ENCODE measurements around the gene OTOG.
A peak's percentile ranks its signal among the peaks of the same experiment; 100 is the strongest.

The OTOG gene

GRCh38 chr11:17521106-17521900 is 25.8 kb upstream of the OTOG start:
- H3K9me3 ChIP-seq, result no peaks in the 10 kb centered on the region
- H3K36me3 ChIP-seq, result no peaks in the 10 kb centered on the region
- DNase-seq, result no peak
- H3K4me3 ChIP-seq (ENCODE audit: low read depth, low read length), result no peak overlapping the region
- no peaks in the 10 kb centered on the region for H3K4me1 ChIP-seq
- TF ChIP-seq CTCF (IDR thresholded peaks at IDR 0.05; ENCODE audit: low read depth, low read length), result no peak
- H3K27me3 ChIP-seq, result no peaks in the 10 kb centered on the region

- Histone ChIP-seq H3K36me3 (no peaks in the 10 kb centered on the region), H3K4me3 (ENCODE audit: low read depth, low read length) (no peak overlapping the region), H3K27me3 (no peaks in the 10 kb centered on the region), H3K9me3 (no peaks in the 10 kb centered on the region), H3K4me1 (no peaks in the 10 kb centered on the region)
- DNase-seq, result no peak
- TF ChIP-seq CTCF (IDR thresholded peaks at IDR 0.05; ENCODE audit: low read depth, low read length), result no peak
Observed at GRCh38 chr11:17522655-17523054, 24.4 kb upstream of the OTOG start.

GRCh38 chr11:17524221-17524620 is 22.8 kb upstream of the OTOG start:
- DNase-seq, result no peak
- H3K4me3 ChIP-seq (ENCODE audit: low read depth, low read length), result no peak overlapping the region
- H3K36me3 ChIP-seq, result no peaks in the 10 kb centered on the region
- H3K27me3 ChIP-seq, result no peaks in the 10 kb centered on the region
- no peaks in the 10 kb centered on the region for H3K4me1 ChIP-seq
- no peak for TF ChIP-seq CTCF (IDR thresholded peaks at IDR 0.05; ENCODE audit: low read depth, low read length)
- no peaks in the 10 kb centered on the region for H3K9me3 ChIP-seq

GRCh38 chr11:17525570-17525969 is 21.5 kb upstream of the OTOG start:
- Histone ChIP-seq H3K36me3 (no peaks in the 10 kb centered on the region), H3K9me3 (no peaks in the 10 kb centered on the region), H3K27me3 (no peaks in the 10 kb centered on the region), H3K4me1 (no peaks in the 10 kb centered on the region), H3K4me3 (ENCODE audit: low read depth, low read length) (no peak overlapping the region)
- no peak for DNase-seq
- TF ChIP-seq CTCF (IDR thresholded peaks at IDR 0.05; ENCODE audit: low read depth, low read length), result no peak

GRCh38 chr11:17526326-17526725 is 20.7 kb upstream of the OTOG start:
- Histone ChIP-seq H3K36me3 (no peaks in the 10 kb centered on the region), H3K4me1 (no peaks in the 10 kb centered on the region), H3K27me3 (no peaks in the 10 kb centered on the region), H3K4me3 (ENCODE audit: low read depth, low read length) (no peak overlapping the region), H3K9me3 (no peaks in the 10 kb centered on the region)
- DNase-seq, result peak; percentile 69
- TF ChIP-seq CTCF (IDR thresholded peaks at IDR 0.05; ENCODE audit: low read depth, low read length), result peak; percentile 7; the same call in 1 of the 2 replicates

GRCh38 chr11:17526931-17527627 is 20.0 kb upstream of the OTOG start:
- Histone ChIP-seq H3K4me1 (no peaks in the 10 kb centered on the region), H3K9me3 (no peaks in the 10 kb centered on the region), H3K36me3 (no peaks in the 10 kb centered on the region), H3K4me3 (ENCODE audit: low read depth, low read length) (no peak overlapping the region), H3K27me3 (no peaks in the 10 kb centered on the region)
- TF ChIP-seq CTCF (IDR thresholded peaks at IDR 0.05; ENCODE audit: low read depth, low read length), result no peak
- no peak for DNase-seq

All from BE2C (cell line).